ENCODE measurements around the gene LRRTM4.

Gene LRRTM4

DNA sequence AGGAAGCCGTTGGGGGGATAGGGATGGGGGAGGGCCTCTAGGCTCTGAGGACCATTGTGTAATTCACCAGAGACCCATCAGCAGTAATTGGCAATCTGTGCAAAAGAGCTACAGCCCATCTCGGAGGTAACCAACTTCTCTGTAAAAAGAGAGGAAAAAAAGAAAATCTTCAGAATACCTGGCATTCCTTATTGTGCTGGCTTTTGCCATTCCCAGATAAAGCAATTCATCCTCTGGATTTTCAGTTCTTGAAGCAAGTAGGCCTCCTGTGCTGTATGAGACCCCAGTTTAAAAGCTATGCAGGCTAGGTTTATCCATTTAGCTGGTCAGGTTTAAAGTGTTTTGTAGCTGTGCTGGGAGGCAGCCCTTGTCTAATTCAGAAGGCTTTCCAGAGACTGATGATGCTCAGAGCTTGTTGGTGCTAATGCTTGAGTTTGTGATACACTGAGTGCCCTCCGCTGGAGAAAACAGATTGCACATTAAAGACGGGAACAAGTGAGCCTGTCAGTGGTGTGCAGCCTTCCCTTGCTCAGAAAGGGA, at the start of gene LRRTM4:
Gene LRRTM4 (minus strand): TSS at position 446 of the 540 bp plus-strand sequence.
- no peak for DNase-seq

- DNase-seq = no peak
These were observed 49.4 kb upstream of the LRRTM4 start for GRCh38 chr2:77571545-77571944.

DNA sequence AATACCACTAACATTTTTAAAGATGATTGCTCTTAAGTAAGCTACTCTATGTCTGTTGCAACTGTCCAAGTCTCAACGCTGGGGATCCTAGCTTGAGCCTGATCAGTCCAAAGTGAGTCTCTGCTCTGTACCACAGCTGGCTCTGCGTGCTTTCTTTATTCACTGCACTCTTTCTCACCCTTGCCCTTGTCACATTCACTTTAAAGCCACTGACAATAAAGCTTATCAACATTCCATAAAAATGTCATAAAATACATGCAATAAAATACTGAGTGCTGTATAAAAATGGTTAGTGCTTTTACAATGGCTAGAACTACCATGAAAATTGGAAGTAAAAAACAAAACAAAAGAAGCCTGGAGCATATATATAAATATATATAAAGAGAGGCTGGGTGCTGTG, 45.5 kb upstream of the LRRTM4 start:
- no peak for DNase-seq

DNA sequence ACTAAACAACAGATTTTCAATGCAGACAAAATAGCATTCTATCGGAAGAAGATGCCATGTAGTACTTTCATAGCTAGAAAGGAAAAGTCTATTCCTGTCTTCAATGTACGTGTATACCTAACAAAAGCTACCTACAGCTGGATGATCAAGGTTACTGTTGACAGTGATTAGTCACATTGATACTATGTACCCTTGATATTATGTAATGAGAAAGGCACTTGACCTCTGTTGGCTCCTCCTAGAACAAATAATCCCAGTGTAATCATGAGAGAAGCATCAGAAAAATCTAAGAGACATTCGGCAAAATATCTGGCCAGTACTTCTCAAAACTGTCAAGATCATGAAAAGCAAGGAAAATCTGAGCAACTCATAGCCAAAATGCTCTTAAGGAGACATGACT, 44.4 kb upstream of the LRRTM4 start:
- DNase-seq = no peak

DNA sequence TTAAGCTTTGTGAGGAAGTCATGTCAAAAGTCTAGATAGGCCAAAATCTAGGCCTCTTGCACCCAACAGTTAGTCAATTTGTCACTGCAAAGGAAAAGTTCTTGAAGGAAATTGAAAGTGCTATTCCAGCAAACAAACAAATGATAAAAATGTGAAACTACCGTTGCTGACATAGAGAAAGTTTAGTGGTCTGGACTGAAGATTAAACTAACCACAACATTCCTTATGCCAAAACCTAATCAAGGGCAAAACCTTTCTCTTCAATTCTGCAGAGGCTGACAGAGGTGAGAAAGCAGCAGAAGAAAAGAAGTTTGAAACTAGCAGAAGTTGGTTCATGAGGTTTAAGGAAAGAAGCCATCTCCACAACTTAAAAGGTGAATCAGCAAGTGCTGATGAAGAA, 44.0 kb upstream of the LRRTM4 start:
- no peak for DNase-seq

DNA sequence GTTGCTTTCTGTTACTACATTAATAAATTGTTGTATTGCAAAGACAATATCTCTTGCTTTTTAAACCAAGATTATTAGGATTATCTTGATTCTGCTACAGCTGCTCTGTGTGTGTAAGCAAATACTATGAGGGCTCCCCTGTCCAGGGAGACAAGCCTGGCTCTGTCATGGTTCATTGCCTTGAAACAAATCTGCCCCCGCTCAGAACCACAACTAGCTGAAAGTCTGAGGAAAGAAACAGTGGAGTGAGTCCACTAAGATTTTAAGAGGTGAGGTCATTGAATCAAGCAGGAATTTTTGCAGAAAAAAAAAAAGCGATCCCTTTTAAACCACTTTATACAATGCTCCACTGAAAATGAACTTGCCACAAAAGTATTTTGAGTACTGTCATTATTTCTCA, 30.8 kb upstream of the LRRTM4 start:
- DNase-seq = no peak

GRCh38 chr2:77538031-77538430, 15.9 kb upstream of the LRRTM4 start:
- no peak for DNase-seq

DNA sequence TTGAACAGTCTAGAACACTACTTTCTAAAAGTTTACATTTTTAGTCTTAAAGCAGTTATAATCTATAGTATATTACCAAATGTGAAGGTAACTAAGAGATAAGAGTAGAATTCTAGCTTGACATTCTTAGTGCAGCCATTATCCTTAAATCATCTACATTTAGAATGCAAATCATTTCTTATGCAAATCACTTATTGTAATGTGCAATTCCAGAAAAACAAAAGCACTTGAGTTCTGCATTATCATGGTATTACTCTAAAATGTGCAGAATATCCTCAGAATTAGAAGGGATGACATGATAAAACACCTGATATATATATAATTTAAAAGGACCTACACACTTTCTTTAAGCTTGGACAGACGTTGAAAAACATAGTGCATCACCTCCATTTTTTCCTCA, 712 bp upstream of the LRRTM4 start:
- DNase-seq = no peak

DNA sequence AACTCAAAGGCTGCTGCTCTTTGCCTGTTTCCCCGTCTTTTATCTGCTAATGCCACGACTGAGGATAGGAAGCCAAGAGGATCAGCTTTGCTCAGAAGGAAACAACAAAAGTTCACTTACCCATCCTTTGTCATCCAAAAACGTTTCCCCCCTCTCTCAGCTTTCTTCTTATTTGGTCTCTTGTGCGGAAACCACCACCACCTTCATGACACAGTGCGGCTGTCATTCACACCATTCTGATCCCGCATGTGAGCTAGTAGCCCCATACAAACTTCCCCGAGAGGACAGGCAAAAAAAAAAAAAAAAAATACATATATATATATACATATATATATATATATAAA, 656 bp downstream of the LRRTM4 start:
- no peak for DNase-seq

DNA sequence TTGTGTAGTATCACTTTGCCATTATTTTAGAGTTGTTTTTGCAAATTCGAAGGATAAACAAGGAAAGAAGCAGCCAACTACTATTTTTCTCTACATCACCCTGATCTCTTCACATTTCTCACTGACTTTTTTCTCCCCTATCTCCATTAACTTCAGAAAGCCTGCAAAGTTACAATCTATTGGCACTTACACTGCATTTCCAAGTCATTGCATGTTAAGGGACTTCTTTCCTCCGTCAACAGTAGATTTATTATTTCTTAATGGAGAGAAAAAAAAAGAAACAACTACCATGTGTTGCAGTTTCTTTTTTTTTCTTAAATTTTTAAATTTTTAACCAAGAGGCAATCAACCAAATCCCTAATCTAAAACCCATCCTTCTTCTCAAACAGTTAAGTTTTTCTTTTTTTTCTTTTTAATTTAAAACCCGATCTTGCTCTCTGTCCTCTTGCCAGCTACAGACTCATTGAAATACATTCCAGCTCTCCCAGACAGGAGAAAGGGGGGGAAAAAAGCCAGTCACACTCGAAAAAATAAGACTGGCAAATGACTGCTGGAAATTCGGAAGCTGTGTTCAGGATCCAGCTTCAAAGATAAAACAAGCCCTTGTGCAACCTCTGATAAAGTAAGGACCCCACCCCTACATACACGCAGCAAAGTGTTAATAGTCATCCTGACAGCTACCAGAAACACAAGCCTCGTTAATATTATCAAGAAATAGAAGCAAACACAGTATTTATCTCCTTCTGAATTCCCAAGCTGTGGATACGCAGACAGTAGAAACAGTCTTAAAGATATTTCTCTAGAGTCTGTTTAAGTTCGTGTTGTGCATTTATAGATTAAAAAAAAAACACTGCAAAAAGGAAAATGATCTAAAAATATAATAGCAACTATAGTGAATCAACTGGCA, 1.3 kb downstream of the LRRTM4 start:
- DNase-seq = no peak

- DNase-seq = no peak
These were observed 2.2 kb downstream of the LRRTM4 start for GRCh38 chr2:77519888-77520506.

DNA sequence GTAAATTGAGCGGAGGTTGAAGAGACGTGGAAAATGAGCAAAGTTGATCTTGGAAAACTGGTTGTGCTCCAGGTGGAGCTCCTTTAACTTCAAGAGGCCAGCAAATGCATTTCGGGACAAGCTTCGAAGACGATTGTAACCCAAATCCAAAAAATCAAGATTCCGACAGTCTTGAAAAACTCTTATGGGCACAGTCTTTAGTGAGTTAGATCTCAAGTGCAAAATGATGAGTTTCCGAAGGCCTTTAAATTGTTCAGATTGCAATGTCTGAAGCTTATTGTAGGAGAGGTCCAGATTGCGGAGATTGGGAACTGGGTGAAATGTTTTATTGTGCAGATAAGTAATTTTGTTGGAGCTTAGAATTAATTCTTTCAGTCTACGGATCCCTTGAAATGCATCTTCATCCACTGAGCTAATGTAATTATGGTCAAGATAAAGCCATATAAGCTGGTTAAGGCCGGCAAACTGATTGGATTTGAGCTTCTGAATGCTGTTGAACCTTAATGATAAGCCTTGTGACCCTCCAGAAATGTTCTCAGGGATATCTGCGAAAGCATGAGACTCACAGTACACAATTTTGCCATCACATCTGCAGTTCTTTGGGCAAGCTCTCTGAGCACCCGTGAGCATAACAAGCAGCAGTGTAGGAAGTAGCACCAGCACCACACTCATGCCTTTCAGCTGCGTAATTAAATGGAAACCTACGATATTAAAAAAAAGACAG, 2.9 kb downstream of the LRRTM4 start:
- no peak for DNase-seq

DNA sequence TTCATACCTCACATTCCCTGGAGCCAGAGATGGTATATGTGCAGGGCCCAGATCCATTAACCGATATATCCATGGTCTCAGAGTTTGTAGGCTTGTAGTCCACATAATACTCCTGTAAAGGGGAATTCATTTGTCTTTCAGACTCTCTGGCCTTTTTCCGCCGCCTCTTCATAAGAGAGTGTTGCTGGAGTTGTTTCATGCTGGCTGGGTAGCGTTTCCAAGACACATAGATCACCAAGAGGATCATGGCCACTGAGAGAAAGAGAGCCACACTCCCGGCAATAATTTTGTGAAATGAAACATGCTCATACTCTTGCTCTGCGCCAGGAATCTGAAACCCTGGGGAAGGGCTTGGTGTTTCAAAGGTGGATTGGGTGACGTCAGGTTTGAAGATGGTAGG, 3.9 kb downstream of the LRRTM4 start:
- DNase-seq = no peak

- no peak for DNase-seq
These were observed 9.0 kb downstream of the LRRTM4 start for GRCh38 chr2:77513191-77513590.

GRCh38 chr2:77512507-77512906, 9.7 kb downstream of the LRRTM4 start:
- DNase-seq = no peak

GRCh38 chr2:77508511-77508910, 13.7 kb downstream of the LRRTM4 start:
- no peak for DNase-seq

DNA sequence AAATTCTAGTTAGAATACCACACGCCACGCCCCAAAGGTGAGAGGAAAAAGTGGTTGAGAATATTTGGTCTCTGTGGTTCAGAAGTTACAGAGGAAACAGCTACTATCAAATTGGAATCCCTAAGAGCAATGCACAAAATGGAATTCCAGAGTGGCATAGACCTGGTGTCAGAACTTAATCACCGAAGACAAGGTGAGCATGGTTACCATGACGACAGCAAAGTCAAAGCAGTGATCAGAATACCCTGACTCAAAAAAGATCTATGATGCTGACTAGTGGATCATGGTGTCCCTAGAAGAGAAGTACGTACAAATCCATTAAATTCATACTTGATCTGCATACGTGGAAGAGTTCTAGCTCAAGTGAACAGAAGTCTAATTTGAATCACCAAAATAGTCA, 14.5 kb downstream of the LRRTM4 start:
- DNase-seq = no peak

GRCh38 chr2:77488141-77488540, 34.0 kb downstream of the LRRTM4 start:
- DNase-seq = no peak

DNA sequence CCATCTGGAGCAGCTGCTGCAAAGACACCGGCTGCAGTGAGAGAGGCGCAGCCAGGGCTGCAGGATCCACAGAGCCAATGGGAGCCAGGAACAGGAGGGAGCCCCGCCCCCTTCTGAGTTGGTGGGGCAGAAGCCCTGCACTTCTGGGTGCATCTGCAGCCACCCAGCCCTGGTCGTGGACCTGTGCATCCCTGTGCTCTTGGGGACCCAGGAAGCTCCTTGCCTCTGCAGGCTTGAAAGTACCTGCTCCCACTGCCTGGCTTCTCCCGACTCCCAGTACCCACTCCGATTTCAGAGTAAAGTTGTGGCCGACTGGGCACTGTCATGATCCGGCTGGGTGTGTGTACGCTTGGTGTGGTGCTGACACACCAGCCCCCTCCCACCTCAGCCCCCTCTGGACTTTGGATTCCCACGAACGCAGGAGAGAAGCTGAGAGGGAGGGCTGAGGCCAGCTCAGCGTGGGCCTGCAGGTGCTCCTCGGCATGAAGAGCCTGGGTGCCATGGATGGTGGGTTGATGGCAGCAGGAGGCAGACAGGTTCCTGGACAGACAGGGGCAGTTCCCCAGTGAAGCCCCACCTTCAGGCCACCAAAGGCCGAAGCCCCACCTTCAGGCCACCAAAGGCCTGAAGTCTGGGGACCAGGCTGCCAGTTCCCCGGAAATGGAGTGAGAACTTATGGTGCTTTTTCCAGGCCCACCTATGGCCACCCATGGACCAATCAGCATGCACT, 34.9 kb downstream of the LRRTM4 start:
- no peak for DNase-seq

DNA sequence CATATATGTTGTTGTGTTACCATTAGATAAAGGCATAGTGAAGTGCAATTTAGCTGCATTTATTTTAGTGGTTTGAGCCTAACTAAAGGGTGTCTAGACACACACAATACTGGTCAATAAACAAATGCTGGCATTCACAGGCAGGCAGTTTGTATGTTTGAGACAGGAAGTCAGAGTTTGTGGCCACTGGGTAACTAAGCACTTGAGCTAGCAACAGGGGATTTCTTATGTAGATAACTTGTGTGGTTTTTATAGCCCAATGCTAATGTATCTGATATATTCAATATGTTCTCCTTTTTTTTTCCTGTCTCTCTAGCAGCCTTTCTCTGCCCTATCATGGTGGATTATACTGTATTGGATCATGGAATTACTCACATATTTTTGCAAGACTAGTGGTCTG, 38.1 kb downstream of the LRRTM4 start:
- no peak for DNase-seq

DNA sequence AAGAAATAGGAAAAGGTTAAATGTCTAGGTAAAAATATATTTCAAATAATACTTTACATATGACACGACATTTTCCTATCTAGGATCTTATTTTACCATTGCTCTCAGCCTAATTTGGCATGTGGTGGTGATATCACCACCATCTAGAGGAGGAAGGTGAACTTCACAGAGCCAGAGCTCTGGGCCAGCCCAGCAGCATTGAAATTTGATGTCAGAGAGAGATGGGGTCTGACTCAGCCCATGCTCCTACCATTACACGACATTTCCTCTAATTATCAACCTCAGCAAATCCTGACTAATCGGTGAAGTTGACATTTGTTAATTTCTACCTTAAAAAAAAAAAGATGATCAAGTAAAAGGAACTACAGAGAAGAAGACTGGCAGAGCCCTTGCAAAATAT, 42.3 kb downstream of the LRRTM4 start:
- no peak for DNase-seq

- no peak for DNase-seq
These were observed 42.8 kb downstream of the LRRTM4 start for GRCh38 chr2:77479395-77479794.

GRCh38 chr2:77470096-77470495, 52.1 kb downstream of the LRRTM4 start:
- no peak for DNase-seq

All from CD4-positive, alpha-beta T cell treated with Interleukin-17A for 4 hours (primary cell).